Kidney (tissue), 14 donors: ENCODE measurements around the gene KLF5. TPM values are rescaled to one million over a fixed set of nuclear protein-coding genes. Genes with fewer than 3 reads are reported as not detected.

Source experiments
- DNase-seq, 5 donors: peaks; one replicate each; pipeline ENCODE4 v3.0.0-alpha.2; 2013 to 2020
- FAIRE-seq: peaks from 2 replicates; lab custom pipeline; 2012; peaks lifted over from hg19 to GRCh38; lab: Jason Lieb, UNC
- H3K27ac ChIP-seq, 2 donors: one replicate each; pipeline ENCODE4 v1.7.0; 2013; ENCODE audit warnings: low read depth in 2 of 2, low read length in 2 of 2, inconsistent platforms in 1 of 2
- H3K27me3 ChIP-seq: one replicate; pipeline ENCODE4 v1.7.1; 2013; ENCODE audit warnings: low read length, inconsistent platforms; ENCODE audit not compliant: control insufficient read depth, insufficient read depth
- H3K36me3 ChIP-seq, 3 donors: one replicate each; pipeline versions ENCODE4 v1.7.0 to v1.7.1; 2013; ENCODE audit warnings: low read length in 3 of 3, control low read depth in 1 of 3, inconsistent platforms in 1 of 3; ENCODE audit not compliant: insufficient read depth in 3 of 3, control insufficient read depth in 2 of 3
- H3K4me1 ChIP-seq, 3 donors: one replicate each; pipeline versions ENCODE4 v1.7.0 to v1.7.1; 2013; ENCODE audit warnings: low read length in 3 of 3, inconsistent platforms in 1 of 3, low read depth in 1 of 3; ENCODE audit not compliant: control insufficient read depth in 2 of 3, insufficient read depth in 2 of 3
- H3K4me3 ChIP-seq, 3 donors: one replicate each; pipeline versions ENCODE4 v1.7.0 to v1.8.1; 2013; ENCODE audit warnings: low read length in 3 of 3, control low read depth in 1 of 3, inconsistent platforms in 1 of 3
- H3K9ac ChIP-seq, 3 donors: one replicate each; pipeline versions ENCODE4 v1.7.0 to v1.7.1; 2013; ENCODE audit warnings: low read length in 3 of 3, control low read depth in 1 of 3, inconsistent platforms in 1 of 3
- H3K9me3 ChIP-seq, 3 donors: one replicate each; pipeline versions ENCODE4 v1.7.0 to v1.7.1; 2013; ENCODE audit warnings: low read length in 3 of 3, control low read depth in 1 of 3, inconsistent platforms in 1 of 3; ENCODE audit not compliant: control insufficient read depth in 2 of 3, insufficient read depth in 1 of 3
- intact Hi-C: fragments of 100-400 bp; cut with DNase I; formaldehyde crosslinking; loops from one replicate; pipeline ENCODE4 v1.11.1; 2022
- polyA plus RNA-seq: library from polyadenylated mRNA; stranded (reverse); fragments of 350-450 nt; fragmentation: Illumina TruSeq; extraction: RNeasy Lipid Tissue Mini Kit (QIAGEN cat#74804); gene quantifications from one replicate; pipeline ENCODE4 v1.2.3, GENCODE V29; 2014; ENCODE audit warnings: low read depth, low replicate concordance; ENCODE audit not compliant: insufficient read depth
- total RNA-seq: library from RNA; stranded (reverse); fragmentation: NEBNext Ultra II Directional; extraction: Animal tissue kit (Norgen Biotek cat#: 25700); gene quantifications from one replicate; pipeline ENCODE4 v1.2.1, GENCODE V29; 2021
- TF ChIP-seq, protein P1 (sequence below): IDR thresholded peaks from 3 replicates; pipeline ENCODE4 v1.5.1; 2012; ENCODE audit warnings: mild to moderate bottlenecking, moderate library complexity, borderline replicate concordance; ENCODE audit not compliant: insufficient read depth; ENCODE audit errors: extremely low read depth
- donor health status: control.
- donor health status: control.
- donor health status: control.
- donor health status: control.
- donor health status: control.
- donor health status: DM: yes; HTN: yes; CAD: no.
- donor health status: Normal renal cell carcinoma (clear cell type).

Gene KLF5
- total and polyA plus RNA-seq, 2 donors from 2014 or later, result 4.4 to 52.7 TPM

GRCh38 chr13:73103238-73103637 lies 44.4 kb downstream of the KLF5 start:
- no peak for DNase-seq
- no peak for FAIRE-seq
- Histone ChIP-seq H3K27me3 (no peaks in the 10 kb centered on the region), H3K4me1 (no peaks in the 10 kb centered on the region), H3K27ac (no peak overlapping the region), H3K4me3 (no peak overlapping the region), H3K9ac (no peak overlapping the region), H3K36me3 (no peaks in the 10 kb centered on the region), H3K9me3 (no peaks in the 10 kb centered on the region)
- TF ChIP-seq, protein P1, sequence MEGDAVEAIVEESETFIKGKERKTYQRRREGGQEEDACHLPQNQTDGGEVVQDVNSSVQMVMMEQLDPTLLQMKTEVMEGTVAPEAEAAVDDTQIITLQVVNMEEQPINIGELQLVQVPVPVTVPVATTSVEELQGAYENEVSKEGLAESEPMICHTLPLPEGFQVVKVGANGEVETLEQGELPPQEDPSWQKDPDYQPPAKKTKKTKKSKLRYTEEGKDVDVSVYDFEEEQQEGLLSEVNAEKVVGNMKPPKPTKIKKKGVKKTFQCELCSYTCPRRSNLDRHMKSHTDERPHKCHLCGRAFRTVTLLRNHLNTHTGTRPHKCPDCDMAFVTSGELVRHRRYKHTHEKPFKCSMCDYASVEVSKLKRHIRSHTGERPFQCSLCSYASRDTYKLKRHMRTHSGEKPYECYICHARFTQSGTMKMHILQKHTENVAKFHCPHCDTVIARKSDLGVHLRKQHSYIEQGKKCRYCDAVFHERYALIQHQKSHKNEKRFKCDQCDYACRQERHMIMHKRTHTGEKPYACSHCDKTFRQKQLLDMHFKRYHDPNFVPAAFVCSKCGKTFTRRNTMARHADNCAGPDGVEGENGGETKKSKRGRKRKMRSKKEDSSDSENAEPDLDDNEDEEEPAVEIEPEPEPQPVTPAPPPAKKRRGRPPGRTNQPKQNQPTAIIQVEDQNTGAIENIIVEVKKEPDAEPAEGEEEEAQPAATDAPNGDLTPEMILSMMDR, result no peak
- intact Hi-C loops, result no loop called here

- H3K27ac ChIP-seq, result no peak overlapping the region
- H3K27me3 ChIP-seq, result no peaks in the 10 kb centered on the region
- DNase-seq, result peak in 2 of 5 donors; percentile 34 to 39
- intact Hi-C loops, result no loop called here
- no peak overlapping the region for H3K9ac ChIP-seq
- FAIRE-seq, result no peak
- H3K4me3 ChIP-seq, result no peak overlapping the region
- TF ChIP-seq, protein P1, result no peak
- no peaks in the 10 kb centered on the region for H3K9me3 ChIP-seq
- H3K36me3 ChIP-seq, result no peaks in the 10 kb centered on the region
- H3K4me1 ChIP-seq, result no peaks in the 10 kb centered on the region
Measured at GRCh38 chr13:73106513-73107178, 47.8 kb downstream of the KLF5 start.

DNA sequence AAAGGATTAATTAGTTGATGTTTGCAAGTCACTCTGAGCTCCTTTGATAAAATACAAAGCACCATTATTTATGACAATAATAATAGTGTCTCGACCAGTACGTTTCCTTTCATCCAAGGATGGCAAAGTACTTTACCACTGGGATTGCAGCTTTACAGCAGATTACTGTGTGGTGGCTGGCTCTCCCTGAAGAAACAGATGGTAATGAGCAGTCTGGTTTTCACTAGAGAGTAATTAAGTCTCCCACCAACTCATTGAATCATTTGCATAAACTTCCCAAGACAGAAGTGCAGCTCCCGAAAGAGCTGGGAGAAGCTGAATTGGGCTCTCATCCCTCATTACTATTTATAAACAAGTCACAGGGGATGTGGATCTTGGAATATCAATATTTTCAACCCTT lies 48.7 kb downstream of the KLF5 start:
- intact Hi-C loops, result no loop called here
- TF ChIP-seq, protein P1, result no peak
- DNase-seq (no peak), FAIRE-seq (no peak)
- Histone ChIP-seq H3K27ac (no peak overlapping the region), H3K9me3 (no peaks in the 10 kb centered on the region), H3K36me3 (no peaks in the 10 kb centered on the region), H3K4me1 (no peaks in the 10 kb centered on the region), H3K4me3 (no peak overlapping the region), H3K9ac (no peak overlapping the region), H3K27me3 (no peaks in the 10 kb centered on the region)

GRCh38 chr13:73107970-73108369 lies 49.2 kb downstream of the KLF5 start:
- TF ChIP-seq, protein P1, result no peak
- Histone ChIP-seq H3K27me3 (no peaks in the 10 kb centered on the region), H3K9me3 (no peaks in the 10 kb centered on the region), H3K27ac (no peak overlapping the region), H3K4me3 (no peak overlapping the region), H3K36me3 (no peaks in the 10 kb centered on the region), H3K4me1 (no peaks in the 10 kb centered on the region), H3K9ac (no peak overlapping the region)
- DNase-seq (no peak), FAIRE-seq (no peak)
- intact Hi-C loops, result no loop called here
